ENCODE measurements around the gene HTR3D.
A peak's percentile ranks its signal among the peaks of the same experiment; 100 is the strongest.
"Not testable (repeated sequence)": the region's sequence is repeated elsewhere in the genome, so short reads cannot be mapped to it uniquely, and the experiment has no call there.

HTR3D gene

DNA sequence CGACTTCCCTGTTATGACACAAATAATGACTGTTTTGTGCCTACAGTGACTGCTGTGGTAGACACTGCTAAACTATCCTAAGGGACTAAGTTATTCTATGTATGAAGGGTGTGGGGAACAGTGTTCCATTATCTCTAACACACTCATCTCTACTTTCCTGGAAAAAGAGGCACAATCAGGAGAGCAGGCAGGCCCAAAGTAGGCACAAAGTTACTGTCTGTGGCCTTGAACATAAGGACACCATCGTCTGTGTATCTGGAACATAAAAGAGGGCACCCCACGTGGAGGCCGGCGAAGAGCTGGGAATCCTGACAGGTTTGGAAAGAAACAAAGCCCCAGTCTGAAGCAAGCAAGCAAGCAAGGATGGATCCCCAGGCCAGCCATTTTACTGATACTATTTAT is 15.4 kb upstream of the HTR3D start:
- DNase-seq (ENCODE audit: low read depth) = no peak

- DNase-seq (ENCODE audit: low read depth) = peak; percentile 36
Observed at GRCh38 chr3:184016811-184017671, 14.5 kb upstream of the HTR3D start.

GRCh38 chr3:184017672-184018423 is 13.7 kb upstream of the HTR3D start, which contains the start of gene ABCC5:
TSS of gene ABCC5 (minus strand) at chr3:184017884. CDS start at chr3:184014392, 3,492 bp downstream.
- DNase-seq (ENCODE audit: low read depth) = peak; percentile 70

- DNase-seq (ENCODE audit: low read depth) = no peak
Observed at GRCh38 chr3:184018424-184018973, 13.0 kb upstream of the HTR3D start.

DNA sequence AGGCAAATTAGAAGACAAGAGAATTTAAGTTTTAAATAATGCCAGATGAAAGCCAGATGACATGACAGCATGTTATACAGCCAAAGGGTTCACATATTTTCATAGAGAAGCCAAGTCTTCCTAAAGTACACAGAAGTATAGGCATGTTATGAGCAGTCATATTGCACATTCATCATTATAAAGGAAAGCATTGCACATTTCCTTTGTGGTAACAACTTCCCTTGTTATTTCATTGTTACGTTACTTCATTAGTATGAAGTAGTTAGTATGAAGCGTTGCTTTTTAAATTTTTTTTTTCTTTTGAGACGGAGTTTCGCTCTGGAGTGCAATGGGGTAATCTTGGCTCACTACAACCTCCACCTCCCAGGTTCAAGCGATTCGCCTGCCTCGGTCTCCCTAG is 9.2 kb upstream of the HTR3D start:
- no peak for DNase-seq (ENCODE audit: low read depth)

DNA sequence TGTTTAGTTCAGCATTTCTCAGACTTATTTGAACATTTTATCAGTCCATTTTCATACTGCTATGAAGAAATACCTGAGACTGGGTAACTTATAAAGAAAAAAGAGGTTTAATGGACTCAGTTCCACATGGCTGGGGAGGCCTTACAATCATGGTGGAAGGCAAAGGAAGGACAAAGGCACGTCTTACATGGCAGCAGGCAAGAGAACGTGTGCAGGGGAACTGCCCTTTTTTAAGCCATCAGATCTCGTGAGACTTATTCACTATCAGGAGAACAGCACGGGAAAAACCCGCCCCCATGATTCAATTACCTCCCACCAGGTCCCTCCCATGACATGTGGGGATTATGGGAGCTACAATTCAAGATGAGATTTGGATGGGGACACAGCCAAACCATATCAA is 6.3 kb upstream of the HTR3D start:
- not testable (repeated sequence) for DNase-seq (ENCODE audit: low read depth)

GRCh38 chr3:184028275-184028890 is 3.2 kb upstream of the HTR3D start:
- not testable (repeated sequence) for DNase-seq (ENCODE audit: low read depth)

GRCh38 chr3:184029443-184029842 is 2.1 kb upstream of the HTR3D start:
- DNase-seq (ENCODE audit: low read depth) = no peak

GRCh38 chr3:184030536-184030935 is 1.0 kb upstream of the HTR3D start:
- DNase-seq (ENCODE audit: low read depth) = no peak

DNA sequence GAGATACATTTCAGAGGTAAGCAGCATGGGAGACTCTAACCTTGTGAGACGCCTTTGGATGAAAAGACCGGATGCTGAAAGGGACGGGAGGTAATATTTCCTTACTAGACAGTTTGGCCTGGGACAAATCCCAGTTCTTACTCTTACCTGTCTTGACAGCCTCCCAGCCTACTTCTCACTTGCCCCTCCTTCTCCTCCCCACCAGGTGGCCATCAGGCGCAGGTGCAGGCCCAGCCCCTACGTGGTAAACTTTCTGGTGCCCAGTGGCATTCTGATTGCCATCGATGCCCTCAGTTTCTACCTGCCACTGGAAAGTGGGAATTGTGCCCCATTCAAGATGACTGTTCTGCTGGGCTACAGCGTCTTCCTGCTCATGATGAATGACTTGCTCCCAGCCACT is 6.3 kb downstream of the HTR3D start:
- DNase-seq (ENCODE audit: low read depth) = no peak

- DNase-seq (ENCODE audit: low read depth) = not testable (repeated sequence)
Observed at GRCh38 chr3:184038307-184038706, 6.8 kb downstream of the HTR3D start.

- DNase-seq (ENCODE audit: low read depth) = no peak
Observed at GRCh38 chr3:184039414-184039813, 7.9 kb downstream of the HTR3D start.

DNA sequence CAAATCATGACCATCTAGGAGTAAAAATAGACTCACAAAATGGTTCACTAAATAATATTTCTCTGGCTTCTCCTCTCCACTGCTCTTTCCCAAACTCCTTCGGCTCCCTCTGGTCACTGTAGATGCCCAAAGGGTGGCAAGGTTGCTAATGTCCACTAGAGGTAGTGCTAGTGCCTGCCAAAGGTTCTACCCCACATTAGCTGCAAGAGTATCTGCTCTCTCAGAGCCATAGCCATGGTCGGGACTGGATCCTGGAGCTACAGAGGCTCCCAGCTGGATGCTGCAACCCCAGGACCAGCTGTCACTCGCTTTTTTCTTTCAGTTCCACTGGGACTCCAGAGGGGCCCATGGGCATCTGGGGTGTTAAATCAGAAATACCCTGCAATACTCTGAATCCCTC is 8.5 kb downstream of the HTR3D start:
- DNase-seq (ENCODE audit: low read depth) = no peak

- no peak for DNase-seq (ENCODE audit: low read depth)
Observed at GRCh38 chr3:184042617-184043016, 11.1 kb downstream of the HTR3D start.

- no peak for DNase-seq (ENCODE audit: low read depth)
Observed at GRCh38 chr3:184045995-184046394, 14.5 kb downstream of the HTR3D start.

GRCh38 chr3:184050217-184050847 is 18.8 kb downstream of the HTR3D start:
- DNase-seq (ENCODE audit: low read depth) = no peak

DNA sequence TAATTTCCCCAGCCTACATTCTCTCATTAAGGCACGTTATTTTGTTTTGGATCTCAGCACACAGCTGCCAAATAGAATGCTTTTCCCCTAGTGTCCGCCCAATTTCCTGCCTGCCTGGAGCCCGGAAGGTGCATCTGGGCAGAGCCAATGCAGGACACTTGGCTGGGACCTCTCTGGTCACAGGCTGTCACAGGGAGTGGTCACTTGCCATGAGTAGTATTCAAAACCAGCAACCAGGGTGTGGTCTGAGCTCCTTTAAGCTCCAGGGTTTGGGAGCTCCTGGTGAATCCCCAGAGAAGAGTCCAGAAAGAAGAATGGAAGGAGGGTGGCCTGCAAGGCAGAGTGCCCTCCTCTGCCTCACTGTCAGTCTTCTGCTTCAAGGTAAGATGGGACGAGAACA is 21.2 kb downstream of the HTR3D start, which contains the start of gene HTR3C:
HTR3C (plus strand) TSS at position 281 of the 400 bp plus-strand sequence; CDS start at position 315, 34 bp downstream.
- DNase-seq (ENCODE audit: low read depth) = no peak

DNA sequence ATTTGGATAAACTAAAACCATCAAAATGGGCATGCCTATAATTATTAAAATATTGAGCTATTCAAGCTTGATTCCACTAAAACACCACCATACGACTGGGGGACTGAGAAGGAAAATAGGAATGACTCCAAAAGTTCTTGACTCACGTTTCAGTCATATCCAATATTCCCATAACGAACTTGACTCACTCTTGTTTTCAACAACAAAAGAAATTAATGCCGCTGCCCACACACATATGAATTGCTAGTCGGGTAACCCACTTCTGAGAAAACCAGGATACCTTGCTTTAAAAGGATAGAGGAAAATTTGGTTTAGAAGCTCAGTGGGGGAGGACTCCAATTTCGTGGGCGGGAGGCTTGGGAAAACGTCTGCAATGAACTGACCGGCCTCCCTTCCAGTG is 26.5 kb downstream of the HTR3D start:
- DNase-seq (ENCODE audit: low read depth) = no peak

GRCh38 chr3:184059424-184059823 is 27.9 kb downstream of the HTR3D start:
- DNase-seq (ENCODE audit: low read depth) = no peak

GRCh38 chr3:184062637-184063036 is 31.1 kb downstream of the HTR3D start:
- DNase-seq (ENCODE audit: low read depth) = no peak

DNA sequence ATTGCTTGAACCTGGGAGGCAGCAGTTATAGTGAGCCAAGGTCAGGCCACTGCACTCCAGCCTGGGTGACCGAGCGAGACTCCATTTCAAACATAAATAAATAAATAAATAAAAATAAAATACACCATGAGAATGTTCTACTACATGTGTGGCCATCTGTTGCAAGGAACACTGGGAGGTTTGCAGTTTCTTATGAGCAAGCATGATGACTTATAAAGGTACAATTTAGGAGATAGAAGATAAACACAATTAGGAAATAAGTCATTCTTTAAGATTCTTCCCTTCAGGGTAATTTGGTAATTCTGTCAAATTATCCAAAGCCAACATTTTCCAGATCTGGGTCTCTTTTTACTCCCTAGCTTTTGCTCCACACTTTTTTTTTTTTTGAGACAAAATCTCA is 34.7 kb downstream of the HTR3D start:
- DNase-seq (ENCODE audit: low read depth) = no peak

- no peak for DNase-seq (ENCODE audit: low read depth)
Observed at GRCh38 chr3:184067573-184068055, 36.1 kb downstream of the HTR3D start.
